Hepatic stellate cell (primary cell): Measurements from ENCODE around the gene L3MBTL1.
A peak's percentile ranks its signal among the peaks of the same experiment; 100 is the strongest.
"Not testable (repeated sequence)": the region's sequence is repeated elsewhere in the genome, so short reads cannot be mapped to it uniquely, and the experiment has no call there.

Source experiments
- DNase-seq: peaks from one replicate; pipeline ENCODE4 v3.0.0; 2011; ENCODE audit warnings: low spot score

L3MBTL1 gene

GRCh38 chr20:43559147-43559987 is 51.9 kb downstream of the L3MBTL1 start:
- DNase-seq: no peak

- no peak for DNase-seq
These were observed 53.5 kb downstream of the L3MBTL1 start for GRCh38 chr20:43560974-43561373.

GRCh38 chr20:43563429-43563828 is 55.9 kb downstream of the L3MBTL1 start:
- no peak for DNase-seq

- DNase-seq: no peak
These were observed 56.5 kb downstream of the L3MBTL1 start for GRCh38 chr20:43563991-43564390.

- DNase-seq: no peak
These were observed 57.0 kb downstream of the L3MBTL1 start for GRCh38 chr20:43564455-43564854.

- DNase-seq: no peak
These were observed 57.7 kb downstream of the L3MBTL1 start for GRCh38 chr20:43564993-43565757.

GRCh38 chr20:43565758-43566104 is 58.2 kb downstream of the L3MBTL1 start:
- DNase-seq: no peak

- no peak for DNase-seq
These were observed 60.0 kb downstream of the L3MBTL1 start for GRCh38 chr20:43567477-43567876.

- DNase-seq: no peak
These were observed 61.2 kb downstream of the L3MBTL1 start for GRCh38 chr20:43568706-43569105.

GRCh38 chr20:43569282-43569681 is 61.8 kb downstream of the L3MBTL1 start:
- no peak for DNase-seq

- no peak for DNase-seq
These were observed 63.0 kb downstream of the L3MBTL1 start for GRCh38 chr20:43570496-43570895.

- no peak for DNase-seq
These were observed 63.8 kb downstream of the L3MBTL1 start for GRCh38 chr20:43571310-43571709.

GRCh38 chr20:43571771-43572170 is 64.3 kb downstream of the L3MBTL1 start:
- DNase-seq: no peak

- DNase-seq: no peak
These were observed 65.4 kb downstream of the L3MBTL1 start for GRCh38 chr20:43572891-43573290.

- DNase-seq: no peak
These were observed 68.6 kb downstream of the L3MBTL1 start for GRCh38 chr20:43576108-43576507.

- no peak for DNase-seq
These were observed 72.6 kb downstream of the L3MBTL1 start for GRCh38 chr20:43579861-43580793.

- no peak for DNase-seq
These were observed 75.8 kb downstream of the L3MBTL1 start for GRCh38 chr20:43583133-43583864.

- peak; percentile 87 for DNase-seq
These were observed 76.5 kb downstream of the L3MBTL1 start for GRCh38 chr20:43583982-43584432.

GRCh38 chr20:43584448-43585136 is 77.1 kb downstream of the L3MBTL1 start:
- peak; percentile 64 for DNase-seq

GRCh38 chr20:43586641-43587040 is 79.1 kb downstream of the L3MBTL1 start:
- DNase-seq: no peak

- DNase-seq: not testable (repeated sequence)
These were observed 81.0 kb downstream of the L3MBTL1 start for GRCh38 chr20:43588526-43588925.
